Suprapubic skin (tissue), 4 donors: ENCODE measurements around the gene ISYNA1. TPM values are rescaled to one million over a fixed set of nuclear protein-coding genes. Genes with fewer than 3 reads are reported as not detected.

Experiments
- DNase-seq, 2 donors: peaks; one replicate each; pipeline ENCODE4 v3.0.0-alpha.2; 2019; ENCODE audit warnings: low spot score in 2 of 2
- H3K27ac ChIP-seq: fragments of 200-600 bp; sonication (generic); one replicate; pipeline ENCODE4 v1.5.1; 2019
- H3K27me3 ChIP-seq: fragments of 200-600 bp; sonication (generic); one replicate; pipeline ENCODE4 v1.5.1; 2019
- H3K36me3 ChIP-seq: fragments of 200-600 bp; sonication (generic); one replicate; pipeline ENCODE4 v1.5.1; 2019
- H3K4me1 ChIP-seq: fragments of 200-600 bp; sonication (generic); one replicate; pipeline ENCODE4 v1.5.1; 2019
- H3K4me3 ChIP-seq: fragments of 200-600 bp; sonication (generic); one replicate; pipeline ENCODE4 v1.5.1; 2019; ENCODE audit warnings: mild to moderate bottlenecking
- H3K9me3 ChIP-seq: fragments of 200-600 bp; sonication (generic); one replicate; pipeline ENCODE4 v1.5.1; 2019
- EP300 ChIP-seq: sonication (generic); formaldehyde crosslinking; IDR thresholded peaks from one replicate; pipeline ENCODE4 v1.6.1; 2017; ENCODE audit warnings: antibody characterized with exemption
- POLR2A ChIP-seq, 2 donors: fragments of 450-650 bp; IDR thresholded peaks; one replicate each; pipeline ENCODE4 v1.6.1; 2017; ENCODE audit warnings: antibody characterized with exemption in 2 of 2, mild to moderate bottlenecking in 2 of 2, moderate library complexity in 2 of 2
- POLR2AphosphoS5 ChIP-seq, 3 donors: sonication (generic); formaldehyde crosslinking; IDR thresholded peaks; one replicate each; pipeline ENCODE4 v1.6.1; 2017; ENCODE audit warnings: antibody characterized with exemption in 3 of 3
- WGBS: methylation state at CpG from one replicate; pipeline ENCODE4 v1.1.5; 2018; 5-methylcytosine and 5-hydroxymethylcytosine counted together
- total RNA-seq, 4 donors: library from RNA; depleted of rRNA; stranded (reverse); fragments of >200 nt; gene quantifications; one replicate each; pipeline ENCODE4 v1.1.0, GENCODE V29; 2016
- TF ChIP-seq, protein P1 (sequence below), 2 donors: fragments of 200-600 bp in 1 of 2; fragments of 450-650 bp in 1 of 2; sonication (generic) in 1 of 2; IDR thresholded peaks; one replicate each; pipeline ENCODE4 v1.5.1; 2016 to 2019; ENCODE audit warnings: antibody characterized with exemption in 2 of 2, mild to moderate bottlenecking in 1 of 2, moderate library complexity in 1 of 2

ISYNA1 gene
- total RNA-seq, 4 donors from 2014 or later: 7.9 to 27.6 (median 21.0) TPM

DNA sequence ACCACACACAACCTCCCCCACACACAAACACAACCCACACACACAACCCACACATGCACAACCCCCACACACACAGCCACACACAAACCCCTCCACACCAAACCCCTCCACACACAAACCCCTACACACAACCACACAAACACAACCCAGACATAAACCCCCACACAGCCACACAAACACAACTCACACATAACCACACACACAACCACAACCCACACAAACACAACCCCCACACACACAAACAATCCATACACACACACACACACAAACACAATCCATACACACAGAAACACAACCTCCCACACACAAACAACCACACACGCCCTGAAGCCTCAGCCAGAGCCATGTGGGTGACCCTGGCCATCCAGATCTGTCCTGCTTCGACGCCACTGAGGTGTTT lies 30.0 kb upstream of the ISYNA1 start:
- 69% methylated on average over 3 of the region's 3 CpGs for WGBS
- Histone ChIP-seq H3K9me3 (no peaks in the 10 kb centered on the region), H3K4me3 (no peak overlapping the region), H3K36me3 (peaks cover 22% of the 10 kb centered on the region), H3K27ac (no peak overlapping the region), H3K27me3 (no peaks in the 10 kb centered on the region), H3K4me1 (peaks cover 63% of the 10 kb centered on the region)
- DNase-seq: no peak
- TF ChIP-seq POLR2AphosphoS5 (IDR thresholded peaks at IDR 0.05): no peak
- no peak for TF ChIP-seq EP300
- no peak for TF ChIP-seq POLR2A (IDR thresholded peaks at IDR 0.05)
- TF ChIP-seq, protein P1, sequence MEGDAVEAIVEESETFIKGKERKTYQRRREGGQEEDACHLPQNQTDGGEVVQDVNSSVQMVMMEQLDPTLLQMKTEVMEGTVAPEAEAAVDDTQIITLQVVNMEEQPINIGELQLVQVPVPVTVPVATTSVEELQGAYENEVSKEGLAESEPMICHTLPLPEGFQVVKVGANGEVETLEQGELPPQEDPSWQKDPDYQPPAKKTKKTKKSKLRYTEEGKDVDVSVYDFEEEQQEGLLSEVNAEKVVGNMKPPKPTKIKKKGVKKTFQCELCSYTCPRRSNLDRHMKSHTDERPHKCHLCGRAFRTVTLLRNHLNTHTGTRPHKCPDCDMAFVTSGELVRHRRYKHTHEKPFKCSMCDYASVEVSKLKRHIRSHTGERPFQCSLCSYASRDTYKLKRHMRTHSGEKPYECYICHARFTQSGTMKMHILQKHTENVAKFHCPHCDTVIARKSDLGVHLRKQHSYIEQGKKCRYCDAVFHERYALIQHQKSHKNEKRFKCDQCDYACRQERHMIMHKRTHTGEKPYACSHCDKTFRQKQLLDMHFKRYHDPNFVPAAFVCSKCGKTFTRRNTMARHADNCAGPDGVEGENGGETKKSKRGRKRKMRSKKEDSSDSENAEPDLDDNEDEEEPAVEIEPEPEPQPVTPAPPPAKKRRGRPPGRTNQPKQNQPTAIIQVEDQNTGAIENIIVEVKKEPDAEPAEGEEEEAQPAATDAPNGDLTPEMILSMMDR (IDR thresholded peaks at IDR 0.05): no peak

DNA sequence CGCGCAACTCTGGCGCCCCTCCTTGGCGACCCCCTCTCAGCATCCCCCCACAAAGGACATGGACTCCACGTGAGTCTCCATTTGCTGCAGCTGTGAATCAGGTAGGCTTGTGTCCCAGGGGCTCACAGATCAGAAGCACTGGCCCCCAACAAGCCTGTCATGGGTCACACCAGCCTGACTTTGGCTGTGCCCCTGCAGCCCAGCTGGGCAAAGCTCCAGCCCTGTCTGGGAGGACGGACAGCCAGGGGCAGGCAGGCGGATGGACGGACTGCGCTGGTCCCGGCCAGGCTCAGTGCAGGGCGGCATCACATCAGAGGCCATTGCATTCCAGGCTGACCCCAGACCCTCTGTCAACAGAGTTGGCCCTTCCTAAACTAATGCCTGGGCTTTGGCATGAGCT lies 28.4 kb upstream of the ISYNA1 start:
- peaks cover 23% of the 10 kb centered on the region for H3K36me3 ChIP-seq
- TF ChIP-seq POLR2AphosphoS5 (IDR thresholded peaks at IDR 0.05): no peak
- no peak for TF ChIP-seq POLR2A (IDR thresholded peaks at IDR 0.05)
- TF ChIP-seq, protein P1 (IDR thresholded peaks at IDR 0.05): no peak

GRCh38 chr19:18465964-18466339 lies 28.0 kb upstream of the ISYNA1 start:
- TF ChIP-seq, protein P1 (IDR thresholded peaks at IDR 0.05): no peak
- no peak for TF ChIP-seq EP300
- no peak for TF ChIP-seq POLR2A (IDR thresholded peaks at IDR 0.05)
- TF ChIP-seq POLR2AphosphoS5 (IDR thresholded peaks at IDR 0.05): no peak
- Histone ChIP-seq H3K36me3 (peaks cover 26% of the 10 kb centered on the region), H3K4me1 (peaks cover 72% of the 10 kb centered on the region), H3K27ac (peak overlapping the region; percentile 75), H3K9me3 (no peaks in the 10 kb centered on the region), H3K4me3 (no peak overlapping the region), H3K27me3 (no peaks in the 10 kb centered on the region)
- no peak for DNase-seq
- WGBS: 100% methylated on average over 1 of the region's 6 CpGs

More for the DNA sequence above, 28.4 kb upstream of the ISYNA1 start:
- Histone ChIP-seq H3K27me3 (no peaks in the 10 kb centered on the region), H3K9me3 (no peaks in the 10 kb centered on the region), H3K27ac (no peak overlapping the region), H3K4me3 (no peak overlapping the region), H3K4me1 (peaks cover 68% of the 10 kb centered on the region)
- DNase-seq: no peak
- WGBS: 98% methylated on average over 8 of the region's 11 CpGs

- Histone ChIP-seq H3K27me3 (no peaks in the 10 kb centered on the region), H3K4me3 (no peak overlapping the region), H3K9me3 (no peaks in the 10 kb centered on the region), H3K36me3 (peaks cover 26% of the 10 kb centered on the region), H3K4me1 (peaks cover 75% of the 10 kb centered on the region), H3K27ac (peak overlapping the region; percentile 75)
- WGBS: 96% methylated on average over 19 of the region's 30 CpGs
- no peak for DNase-seq
- TF ChIP-seq EP300 (no peak), POLR2AphosphoS5 (IDR thresholded peaks at IDR 0.05) (no peak), POLR2A (IDR thresholded peaks at IDR 0.05) (no peak)
- TF ChIP-seq, protein P1 (IDR thresholded peaks at IDR 0.05): no peak
These were observed 27.5 kb upstream of the ISYNA1 start for GRCh38 chr19:18465214-18465963.

- WGBS: 21% methylated on average over 8 of the region's 8 CpGs
- Histone ChIP-seq H3K4me1 (peaks cover 75% of the 10 kb centered on the region), H3K4me3 (no peak overlapping the region), H3K9me3 (no peaks in the 10 kb centered on the region), H3K27me3 (no peaks in the 10 kb centered on the region), H3K27ac (peak overlapping the region; percentile 75), H3K36me3 (peaks cover 31% of the 10 kb centered on the region)
- peak in 1 of 2 donors; percentile 91 for DNase-seq
- TF ChIP-seq POLR2A (IDR thresholded peaks at IDR 0.05) (no peak), EP300 (no peak), POLR2AphosphoS5 (IDR thresholded peaks at IDR 0.05) (no peak)
- TF ChIP-seq, protein P1 (IDR thresholded peaks at IDR 0.05): no peak
These were observed 26.7 kb upstream of the ISYNA1 start for GRCh38 chr19:18464646-18465045.
